HG03442 (cell line): ENCODE data around the gene KRTAP10-1.

Source experiments
- ATAC-seq: cut with Tn5 transposase; IDR thresholded peaks from one replicate; pipeline ENCODE4 v1.9.1; 2021; ENCODE audit warnings: mild to moderate bottlenecking, moderate library complexity; ENCODE audit not compliant: unreplicated experiment

KRTAP10-1 gene

DNA sequence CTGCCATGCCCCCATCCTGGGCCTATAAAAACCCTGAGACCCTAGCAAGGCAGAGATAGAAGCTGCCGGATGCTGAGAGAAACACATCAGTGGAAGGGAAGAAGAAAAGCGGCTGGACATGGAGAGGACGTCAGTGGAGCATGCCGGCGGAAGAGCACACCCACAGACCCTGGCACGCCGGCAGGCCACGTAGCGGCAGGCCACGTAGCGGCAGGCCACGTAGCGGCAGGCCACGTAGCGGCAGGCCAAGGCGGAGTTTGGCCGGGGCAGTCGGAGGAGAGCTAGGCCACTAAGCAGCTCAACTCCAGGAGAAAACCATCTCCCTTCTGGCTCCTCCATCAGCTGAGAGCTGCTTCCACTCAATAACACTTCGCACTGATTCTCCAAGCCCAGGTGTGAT lies 49.6 kb downstream of the KRTAP10-1 start:
- ATAC-seq, result no peak

DNA sequence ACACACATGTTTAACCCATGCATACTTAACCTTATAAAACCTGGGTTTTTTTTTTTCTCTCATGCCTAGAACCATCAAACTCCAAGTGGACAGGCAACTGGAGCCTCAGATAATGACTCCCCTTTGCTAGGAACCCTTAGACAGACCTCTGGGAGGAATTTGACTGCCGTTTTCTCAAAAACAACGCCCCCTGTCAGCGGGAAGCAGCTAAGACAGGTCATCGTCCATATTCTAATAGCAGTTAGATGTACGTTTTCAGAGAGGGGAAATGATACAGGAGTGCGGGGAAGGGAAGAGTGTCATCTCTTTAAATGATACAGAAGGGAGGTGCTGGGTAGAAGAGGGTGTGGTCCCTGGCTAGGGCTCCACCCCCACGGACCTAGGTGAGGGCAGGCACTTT lies 50.0 kb downstream of the KRTAP10-1 start:
- no peak for ATAC-seq
